GM11168 (cell line): ENCODE data around the gene IPO11.
"Not testable (repeated sequence)": the region's sequence is repeated elsewhere in the genome, so short reads cannot be mapped to it uniquely, and the experiment has no call there.

Source experiments
- in situ Hi-C: fragments of 300-500 bp; cut with MboI; formaldehyde crosslinking; loops from one replicate; pipeline ENCODE4 v1.12.0; 2022; ENCODE audit warnings: low sequenced_read_pairs; ENCODE audit not compliant: unreplicated experiment

IPO11 gene

DNA sequence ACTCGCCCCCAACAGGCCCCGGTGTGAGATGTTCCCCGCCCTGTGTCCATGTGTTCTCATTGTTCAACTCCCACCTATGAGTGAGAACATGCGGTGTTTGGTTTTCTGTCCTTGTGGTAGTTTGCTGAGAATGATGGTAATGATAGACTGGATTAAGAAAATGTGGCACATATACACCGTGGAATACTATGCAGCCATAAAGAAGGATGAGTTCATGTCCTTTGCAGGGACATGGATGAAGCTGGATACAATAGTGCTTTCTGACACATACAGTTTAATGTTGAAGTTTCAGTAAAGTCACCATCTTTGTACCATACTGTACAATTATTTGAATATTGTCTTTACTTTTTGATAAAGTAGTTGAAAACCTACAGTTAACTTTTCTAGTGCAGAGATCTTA is 96.2 kb downstream of the IPO11 start:
- in situ Hi-C loops, result not testable (repeated sequence)

DNA sequence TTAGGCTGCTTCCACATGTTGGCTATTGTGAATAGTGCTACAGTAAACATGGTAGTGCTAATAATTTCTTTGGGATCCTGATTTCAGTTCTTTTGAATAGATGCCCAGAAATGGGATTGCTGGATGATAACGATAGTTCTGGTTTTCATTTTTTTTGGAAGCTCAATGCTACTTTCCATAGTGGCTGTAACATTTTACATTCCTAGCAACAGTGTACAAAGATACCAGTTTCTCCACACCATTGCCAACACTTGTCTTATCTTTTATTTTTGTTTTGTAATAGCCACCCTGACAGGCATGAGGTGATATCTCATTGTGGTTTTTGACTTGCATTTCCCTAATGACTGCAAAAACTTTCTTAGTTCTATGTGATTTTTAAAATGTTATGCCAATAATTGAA is 97.2 kb downstream of the IPO11 start:
- in situ Hi-C loops, result no loop called here

GRCh38 chr5:62513085-62513484 is 100.5 kb downstream of the IPO11 start:
- in situ Hi-C loops, result not testable (repeated sequence)

DNA sequence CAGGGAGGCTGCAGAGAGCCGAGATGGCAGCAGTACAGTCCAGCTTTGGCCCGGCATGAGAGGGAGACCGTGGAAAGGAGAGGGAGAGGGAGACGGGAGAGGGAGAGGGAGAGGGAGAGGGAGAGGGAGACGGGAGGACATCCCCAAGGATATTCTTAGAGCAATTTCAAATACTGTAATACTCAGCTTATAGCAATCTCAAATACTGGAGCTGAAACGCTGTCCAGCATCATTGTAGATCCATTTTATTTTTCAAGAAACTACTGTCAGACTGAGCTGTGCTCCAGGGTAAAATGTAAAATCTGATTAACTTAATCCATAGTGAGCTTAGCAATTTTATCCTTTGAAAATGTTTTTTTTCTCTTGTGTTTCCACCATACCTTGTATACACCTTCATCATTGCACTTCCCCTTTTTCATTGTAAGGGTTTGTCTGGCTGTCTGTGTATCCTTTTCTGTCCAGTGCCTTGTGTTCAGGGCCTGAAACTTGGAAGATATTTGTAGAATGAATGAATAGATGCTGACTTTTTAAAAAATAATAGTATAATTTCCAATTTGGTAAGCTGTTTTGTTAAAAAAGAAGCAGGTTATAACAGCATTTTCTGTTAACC is 102.1 kb downstream of the IPO11 start:
- in situ Hi-C loops, result no loop called here

DNA sequence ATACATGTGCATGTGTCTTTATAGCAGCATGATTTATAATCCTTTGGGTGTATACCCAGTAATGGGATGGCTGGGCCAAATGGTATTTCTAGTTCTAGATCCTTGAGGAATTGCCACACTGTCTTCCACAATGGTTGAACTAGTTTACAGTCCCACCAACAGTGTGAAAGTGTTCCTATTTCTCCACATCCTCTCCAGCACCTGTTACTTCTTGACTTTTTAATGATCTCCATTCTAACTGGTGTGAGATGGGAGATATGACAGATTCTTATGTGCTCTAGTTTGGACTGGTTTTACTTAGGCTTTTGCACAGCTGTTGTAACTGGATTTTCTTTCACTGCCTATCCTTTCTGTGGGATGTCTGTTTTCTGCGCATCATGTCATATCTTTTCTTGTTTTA is 108.2 kb downstream of the IPO11 start:
- in situ Hi-C loops, result not testable (repeated sequence)

GRCh38 chr5:62521319-62521718 is 108.8 kb downstream of the IPO11 start:
- in situ Hi-C loops, result no loop called here

- in situ Hi-C loops, result no loop called here
These were observed 110.2 kb downstream of the IPO11 start for GRCh38 chr5:62522811-62523210.

DNA sequence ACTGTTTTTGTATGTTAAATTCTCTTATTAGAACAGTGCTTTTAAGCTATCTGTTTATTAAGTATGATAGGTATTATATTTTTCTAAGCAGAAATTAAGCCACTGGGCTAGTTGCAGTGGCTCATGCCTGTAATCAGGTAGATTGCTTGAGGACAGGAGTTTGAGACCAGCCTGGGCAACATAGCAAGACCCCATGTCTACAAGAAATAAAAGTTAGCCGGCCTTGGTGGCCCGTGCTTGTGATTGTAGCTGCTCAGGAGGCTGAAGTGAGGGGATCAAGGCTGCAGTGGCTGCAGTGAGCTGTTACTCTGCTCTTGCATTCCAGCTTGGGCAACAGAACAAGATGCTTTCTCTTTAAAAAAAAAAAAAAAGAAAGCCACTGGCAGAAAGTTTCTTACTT is 121.0 kb downstream of the IPO11 start:
- in situ Hi-C loops, result no loop called here

GRCh38 chr5:62534461-62535236 is 122.1 kb downstream of the IPO11 start:
- in situ Hi-C loops, result no loop called here

DNA sequence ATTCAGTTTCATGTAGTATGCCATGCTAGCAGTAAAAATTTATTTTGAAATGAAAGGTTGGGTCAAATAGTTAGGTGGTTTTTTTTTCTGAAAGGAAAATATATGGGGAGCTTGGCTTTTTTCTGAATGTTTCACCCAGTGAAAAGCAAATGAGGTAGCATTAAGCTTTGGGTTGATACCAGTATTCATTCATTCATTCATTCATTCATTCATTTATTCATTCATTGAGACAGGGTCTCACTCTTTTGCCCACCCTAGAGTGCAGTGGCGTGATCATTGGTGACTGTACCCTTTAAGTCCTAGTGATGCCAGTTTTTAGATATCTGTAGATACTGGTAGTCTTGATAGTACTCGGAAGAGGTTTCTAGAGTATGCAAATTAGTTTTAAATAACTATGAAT is 123.7 kb downstream of the IPO11 start:
- in situ Hi-C loops, result no loop called here

DNA sequence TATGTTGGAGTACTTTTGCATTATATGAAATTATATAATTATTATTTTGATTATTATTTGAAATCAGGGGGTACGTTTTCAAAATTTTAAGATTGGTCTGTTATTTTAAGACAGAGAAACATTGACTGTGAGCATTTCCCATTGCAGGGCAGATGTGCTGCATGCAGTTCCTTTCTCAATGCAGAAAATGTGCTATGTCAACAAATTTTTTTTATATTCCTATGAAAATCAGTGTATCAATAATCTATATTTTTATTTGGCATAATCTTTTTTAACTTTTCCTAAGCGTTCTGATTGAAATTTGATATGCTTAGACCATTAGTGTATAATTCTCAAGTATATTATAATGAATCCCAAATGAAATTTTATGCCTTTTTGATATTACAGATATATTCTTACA is 124.2 kb downstream of the IPO11 start:
- in situ Hi-C loops, result no loop called here

- in situ Hi-C loops, result no loop called here
These were observed 125.7 kb downstream of the IPO11 start for GRCh38 chr5:62538017-62538942.

- in situ Hi-C loops, result no loop called here
These were observed 130.2 kb downstream of the IPO11 start for GRCh38 chr5:62542720-62543119.

GRCh38 chr5:62547945-62548630 is 135.5 kb downstream of the IPO11 start:
- in situ Hi-C loops, result no loop called here

GRCh38 chr5:62550103-62550502 is 137.5 kb downstream of the IPO11 start:
- in situ Hi-C loops, result no loop called here

DNA sequence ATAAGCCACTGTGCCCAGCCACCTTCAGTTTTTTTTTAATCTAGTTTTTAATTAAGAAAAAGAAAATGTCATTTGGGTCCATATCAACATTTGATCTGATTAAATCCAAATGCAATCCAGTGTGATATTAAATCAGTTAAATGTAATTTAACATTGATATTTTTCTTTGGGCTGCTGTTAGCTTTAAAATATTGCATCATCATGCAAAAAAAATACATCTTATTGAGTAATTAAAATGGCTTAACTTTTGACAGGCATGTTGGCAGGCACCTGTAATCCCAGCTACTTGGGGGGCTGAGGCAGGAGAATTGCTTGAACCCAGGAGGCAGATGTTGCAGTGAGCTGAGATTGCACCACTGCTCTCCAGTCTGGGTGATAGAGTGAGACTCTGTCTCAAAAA is 143.4 kb downstream of the IPO11 start:
- in situ Hi-C loops, result no loop called here

DNA sequence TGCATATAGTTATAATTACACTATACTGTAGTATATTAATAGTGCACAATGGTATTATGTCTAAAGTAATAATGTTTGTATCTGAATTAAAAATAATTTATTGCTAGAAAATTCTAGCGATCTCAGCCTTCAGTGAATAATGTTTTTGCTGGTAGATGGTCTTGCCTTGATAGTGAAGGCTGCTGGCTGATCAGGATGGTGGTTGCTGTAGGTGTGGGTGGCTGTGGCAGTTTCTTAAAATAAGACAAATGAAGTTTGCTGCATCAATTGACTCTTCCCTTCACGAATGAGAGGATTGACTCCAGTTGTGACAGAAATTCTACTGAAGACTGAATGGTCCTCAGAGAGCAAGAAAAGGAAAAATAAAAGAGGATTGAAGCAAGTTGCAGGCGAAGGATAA is 146.4 kb downstream of the IPO11 start:
- in situ Hi-C loops, result no loop called here

DNA sequence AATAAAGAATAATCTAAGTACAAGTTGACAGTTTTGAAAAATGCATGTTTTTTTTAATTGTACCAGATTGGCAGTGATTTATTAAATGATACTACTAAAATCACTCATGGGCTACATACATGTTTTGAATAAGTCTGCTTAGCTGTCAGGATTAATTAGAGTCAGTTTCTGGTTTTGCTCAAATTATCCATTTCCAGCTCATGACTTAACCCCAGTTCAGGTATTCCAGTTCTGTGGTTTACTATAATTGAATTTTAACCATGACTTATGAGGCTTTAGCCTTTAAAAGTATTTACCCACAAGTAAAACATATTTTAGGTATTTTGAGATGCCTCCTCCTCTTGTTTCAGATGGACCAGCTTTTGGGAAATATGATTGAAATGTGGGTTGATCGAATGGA is 148.2 kb downstream of the IPO11 start:
- in situ Hi-C loops, result no loop called here

DNA sequence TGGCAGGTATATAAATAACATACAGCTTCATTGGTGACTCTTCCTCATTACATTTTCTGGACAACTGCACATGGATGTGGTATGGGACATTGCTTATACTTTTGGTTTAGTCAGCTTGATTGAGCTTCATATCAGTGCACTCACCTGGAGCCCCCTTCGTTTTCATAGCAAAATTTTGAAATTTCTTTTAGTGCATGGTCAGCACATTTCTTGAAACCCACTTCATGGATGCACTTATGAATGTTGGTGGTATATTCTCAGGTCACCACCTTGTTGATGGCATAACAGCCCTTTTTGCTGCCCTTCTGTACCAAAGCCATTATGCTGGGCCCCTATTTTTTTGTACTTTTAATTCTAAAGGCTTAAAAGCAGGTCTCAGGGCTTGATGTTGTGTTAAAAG is 149.3 kb downstream of the IPO11 start:
- in situ Hi-C loops, result no loop called here

GRCh38 chr5:62562867-62563266 is 150.3 kb downstream of the IPO11 start:
- in situ Hi-C loops, result no loop called here
